SU-DHL-6 (cell line): ENCODE results near the gene KLKB1.

Experiments used
- CTCF ChIP-seq: fragments of 200-600 bp; sonication (generic); IDR thresholded peaks from one replicate; pipeline ENCODE4 v1.5.1; 2017; ENCODE audit warnings: antibody characterized with exemption, mild to moderate bottlenecking, low read length, moderate library complexity; ENCODE audit not compliant: insufficient read depth, poor library complexity, severe bottlenecking
- EZH2phosphoT487 ChIP-seq: fragments of 200-600 bp; sonication (generic), shearing (Covaris generic); conservative IDR thresholded peaks from 2 replicates; pipeline ENCODE4 v1.6.1; 2018; ENCODE audit warnings: mild to moderate bottlenecking, antibody characterized with exemption, low read length, moderate library complexity, mixed read lengths

DNA sequence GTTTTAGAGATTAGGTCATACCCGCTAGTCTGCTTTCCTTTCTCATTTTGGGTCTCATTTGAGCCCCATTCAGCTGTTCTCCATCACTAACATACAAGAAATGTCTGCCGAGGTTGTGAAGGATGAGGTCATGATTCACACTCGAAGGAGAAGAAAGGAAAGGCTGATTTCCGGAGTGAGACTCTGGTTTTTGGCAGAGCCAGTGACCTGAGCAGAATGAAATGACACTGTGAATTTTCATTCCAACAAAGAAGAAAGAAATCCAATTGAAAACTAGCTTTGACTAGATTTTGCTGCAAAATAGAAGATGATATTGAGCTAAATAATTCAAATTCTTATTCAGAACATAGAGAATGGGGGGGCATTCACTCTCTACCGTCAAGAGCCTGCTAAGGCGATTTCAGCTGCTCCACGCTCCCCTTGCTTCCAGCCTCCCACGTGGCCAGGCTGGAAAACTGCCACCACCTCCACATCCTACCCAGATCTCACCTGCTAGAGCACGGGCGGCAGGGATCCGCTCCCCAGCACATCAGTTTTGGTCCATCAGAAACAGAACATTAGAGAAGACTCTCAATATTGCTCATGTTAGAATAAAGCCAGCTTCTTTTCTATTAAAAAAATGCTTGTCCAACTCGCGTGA lies 77.7 kb downstream of the KLKB1 start:
- TF ChIP-seq CTCF (no peak), EZH2phosphoT487 (no peak)
